Measurements from ENCODE around the gene SNX13. TPM values are rescaled to one million over a fixed set of nuclear protein-coding genes. Genes with fewer than 3 reads are reported as not detected.

Gene SNX13
- total RNA-seq, 6 experiments from 2014 or later, result 17.1 to 22.5 (median 21.0) TPM

DNA sequence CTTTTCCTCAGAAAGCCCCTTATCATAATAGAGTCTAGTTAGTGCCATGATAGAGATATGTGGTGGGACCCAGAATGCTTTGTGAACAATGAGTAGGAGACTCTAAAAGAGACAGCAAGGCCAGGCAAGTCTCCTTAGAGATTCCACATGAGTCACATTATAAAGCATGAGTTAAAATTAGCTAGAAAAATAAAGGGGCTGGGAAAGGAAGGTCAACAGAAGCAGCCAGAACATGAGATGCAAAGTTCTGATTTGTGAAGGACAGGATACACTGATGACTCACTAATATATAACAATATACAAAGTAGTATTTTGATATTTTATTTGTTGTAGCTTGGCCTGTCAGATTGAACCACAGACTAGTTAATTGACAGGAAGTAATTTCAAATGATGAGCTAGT lies 25.3 kb upstream of the SNX13 start:
- peak in 1 of 4 donors; percentile 41 for ATAC-seq
- Histone ChIP-seq H3K9me3 (no peaks in the 10 kb centered on the region), H3K36me3 (no peaks in the 10 kb centered on the region), H3K27ac (no peak overlapping the region), H3K4me3 (no peak overlapping the region), H3K4me1 (no peaks in the 10 kb centered on the region), H3K27me3 (no peaks in the 10 kb centered on the region)
- no peak for DNase-seq
- intact Hi-C loops (cut with DNase I), result loop anchor here in 1 of 2 donors (10.0 kb wide), 1 partner anchor 59 kb away; the partner anchor contains the start of gene PRPS1L1
- TF ChIP-seq POLR2A (IDR thresholded peaks at IDR 0.05), result no peak
- TF ChIP-seq CTCF (IDR thresholded peaks at IDR 0.05), result no peak

DNA sequence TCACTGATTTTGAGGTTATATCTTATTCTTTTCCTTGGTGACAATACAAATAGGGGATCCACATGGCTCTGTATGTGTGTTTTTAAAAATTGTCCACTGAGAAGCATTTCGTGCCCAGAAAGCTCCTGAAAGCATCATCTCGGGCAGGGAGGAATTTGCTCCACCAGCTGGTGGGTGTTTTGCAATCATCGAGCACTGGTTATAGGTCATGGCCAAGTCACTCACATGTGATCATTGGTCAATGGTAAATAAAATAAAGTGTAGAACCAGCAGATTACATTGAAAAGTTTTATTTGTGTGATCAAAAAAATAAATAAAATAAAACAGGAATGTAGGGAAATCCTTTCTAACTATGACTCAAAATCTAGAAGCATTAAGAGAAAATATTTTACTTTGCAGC lies 23.0 kb upstream of the SNX13 start:
- no peaks in the 10 kb centered on the region for H3K36me3 ChIP-seq
- TF ChIP-seq CTCF (IDR thresholded peaks at IDR 0.05) (no peak), POLR2A (IDR thresholded peaks at IDR 0.05) (no peak)
- no peaks in the 10 kb centered on the region for H3K4me1 ChIP-seq
- no peak overlapping the region for H3K27ac ChIP-seq
- no peaks in the 10 kb centered on the region for H3K27me3 ChIP-seq
- no peaks in the 10 kb centered on the region for H3K9me3 ChIP-seq
- DNase-seq, result peak in 1 of 3 donors; percentile 36
- 29% methylated on average over 3 of the region's 3 CpGs for WGBS (ENCODE audit: insufficient coverage, low coverage, low lambda C conversion rate, missing lambda C conversion rate)
- peak; percentile 64 to 86 (median 76) for ATAC-seq
- intact Hi-C loops (cut with DNase I), result loop anchor here in 1 of 2 donors (10.0 kb wide), 1 partner anchor 62 kb away; the partner anchor contains the start of gene PRPS1L1
- H3K4me3 ChIP-seq, result no peak overlapping the region

GRCh38 chr7:17962652-17963051 lies 22.4 kb upstream of the SNX13 start:
- TF ChIP-seq POLR2A (IDR thresholded peaks at IDR 0.05) (no peak), CTCF (IDR thresholded peaks at IDR 0.05) (no peak)
- DNase-seq, result no peak
- Histone ChIP-seq H3K9me3 (no peaks in the 10 kb centered on the region), H3K4me3 (no peak overlapping the region), H3K36me3 (no peaks in the 10 kb centered on the region), H3K27ac (no peak overlapping the region), H3K27me3 (no peaks in the 10 kb centered on the region), H3K4me1 (no peaks in the 10 kb centered on the region)
- intact Hi-C loops (cut with DNase I), result loop anchor here in 1 of 2 donors (10.0 kb wide), 1 partner anchor 62 kb away; the partner anchor contains the start of gene PRPS1L1
- WGBS (ENCODE audit: insufficient coverage, low coverage, low lambda C conversion rate, missing lambda C conversion rate), result 93% methylated on average over 5 of the region's 9 CpGs
- no peak for ATAC-seq

DNA sequence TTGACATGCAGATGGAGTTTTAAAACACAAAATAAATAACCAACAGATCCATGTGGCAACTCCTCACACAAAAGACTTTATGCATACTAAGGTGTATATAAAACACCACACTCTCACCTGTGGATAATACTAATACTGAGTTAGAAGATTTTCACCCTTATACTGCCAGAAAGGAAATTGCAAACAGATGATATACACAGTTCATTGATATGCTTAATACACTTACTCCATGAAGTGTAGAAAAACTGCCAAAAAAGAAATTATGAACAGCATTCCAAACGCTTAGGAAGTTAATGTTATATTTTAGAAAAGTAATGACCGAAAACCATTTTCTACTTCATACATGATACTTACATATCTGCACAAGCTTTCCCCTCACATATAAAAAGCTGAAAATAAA lies 17.6 kb upstream of the SNX13 start:
- Histone ChIP-seq H3K4me3 (no peak overlapping the region), H3K36me3 (no peaks in the 10 kb centered on the region), H3K27ac (no peak overlapping the region), H3K4me1 (no peaks in the 10 kb centered on the region), H3K27me3 (no peaks in the 10 kb centered on the region), H3K9me3 (no peaks in the 10 kb centered on the region)
- TF ChIP-seq POLR2A (IDR thresholded peaks at IDR 0.05) (no peak), CTCF (IDR thresholded peaks at IDR 0.05) (no peak)
- 81% methylated on average over 2 of the region's 2 CpGs for WGBS (ENCODE audit: insufficient coverage, low coverage, low lambda C conversion rate, missing lambda C conversion rate)
- ATAC-seq (no peak), DNase-seq (no peak)
- intact Hi-C loops (cut with DNase I), result no loop called here

GRCh38 chr7:17952387-17952786 lies 12.1 kb upstream of the SNX13 start:
- intact Hi-C loops (cut with DNase I), result no loop called here
- H3K4me3 ChIP-seq, result no peak overlapping the region
- WGBS (ENCODE audit: insufficient coverage, low coverage, low lambda C conversion rate, missing lambda C conversion rate), result 70% methylated on average over 2 of the region's 2 CpGs
- no peak for ATAC-seq
- no peaks in the 10 kb centered on the region for H3K27me3 ChIP-seq
- H3K36me3 ChIP-seq, result no peaks in the 10 kb centered on the region
- H3K9me3 ChIP-seq, result no peaks in the 10 kb centered on the region
- H3K4me1 ChIP-seq, result no peaks in the 10 kb centered on the region
- TF ChIP-seq CTCF (IDR thresholded peaks at IDR 0.05) (no peak), POLR2A (IDR thresholded peaks at IDR 0.05) (no peak)
- no peak for DNase-seq
- H3K27ac ChIP-seq, result no peak overlapping the region
